GM19239 (cell line): Measurements from ENCODE around the gene NSG2.
"Not testable (repeated sequence)": the region's sequence is repeated elsewhere in the genome, so short reads cannot be mapped to it uniquely, and the experiment has no call there.

Source experiments
- DNase-seq: peaks from one replicate; pipeline ENCODE4 v3.0.0; 2011; ENCODE audit warnings: low spot score; ENCODE audit not compliant: insufficient read length
- FAIRE-seq: peaks from 2 replicates; lab custom pipeline; 2011; peaks lifted over from hg19 to GRCh38; lab: Jason Lieb, UNC

The NSG2 gene

GRCh38 chr5:174097486-174098185, 52.1 kb downstream of the NSG2 start:
- DNase-seq (no peak), FAIRE-seq (no peak)

- DNase-seq, result no peak
- no peak for FAIRE-seq
Measured at GRCh38 chr5:174098694-174099093, 53.2 kb downstream of the NSG2 start.

- no peak for FAIRE-seq
- no peak for DNase-seq
Measured at GRCh38 chr5:174100490-174100889, 55.0 kb downstream of the NSG2 start.

GRCh38 chr5:174101195-174101730, 55.8 kb downstream of the NSG2 start:
- FAIRE-seq, result no peak

GRCh38 chr5:174102574-174102973, 57.1 kb downstream of the NSG2 start:
- not testable (repeated sequence) for FAIRE-seq, DNase-seq

More at GRCh38 chr5:174101195-174101730, 55.8 kb downstream of the NSG2 start:
- no peak for DNase-seq

- no peak for FAIRE-seq
- DNase-seq, result no peak
Measured at GRCh38 chr5:174106997-174107655, 61.6 kb downstream of the NSG2 start.

GRCh38 chr5:174108745-174109144, 63.2 kb downstream of the NSG2 start:
- FAIRE-seq (no peak), DNase-seq (no peak)

- DNase-seq, result no peak
- FAIRE-seq, result no peak
Measured at GRCh38 chr5:174109698-174110260, 64.3 kb downstream of the NSG2 start.

- no peak for FAIRE-seq
Measured at GRCh38 chr5:174110310-174110709, 64.8 kb downstream of the NSG2 start.

GRCh38 chr5:174111287-174111973, 65.9 kb downstream of the NSG2 start:
- no peak for FAIRE-seq
- no peak for DNase-seq

More at GRCh38 chr5:174110310-174110709, 64.8 kb downstream of the NSG2 start:
- no peak for DNase-seq

GRCh38 chr5:174115226-174115625, 69.7 kb downstream of the NSG2 start:
- DNase-seq, result no peak
- FAIRE-seq, result no peak

GRCh38 chr5:174118823-174119467, 73.4 kb downstream of the NSG2 start:
- DNase-seq, result no peak
- FAIRE-seq, result no peak

GRCh38 chr5:174119468-174119881, 74.0 kb downstream of the NSG2 start:
- FAIRE-seq (no peak), DNase-seq (no peak)

- no peak for FAIRE-seq
- DNase-seq, result no peak
Measured at GRCh38 chr5:174120401-174121005, 75.0 kb downstream of the NSG2 start.

- no peak for FAIRE-seq
Measured at GRCh38 chr5:174134545-174134944, 89.0 kb downstream of the NSG2 start.

GRCh38 chr5:174139623-174140022, 94.1 kb downstream of the NSG2 start:
- no peak for FAIRE-seq
- DNase-seq, result no peak

More at GRCh38 chr5:174134545-174134944, 89.0 kb downstream of the NSG2 start:
- no peak for DNase-seq

GRCh38 chr5:174140452-174141020, 95.0 kb downstream of the NSG2 start:
- FAIRE-seq, result no peak
- no peak for DNase-seq

- DNase-seq (no peak), FAIRE-seq (no peak)
Measured at GRCh38 chr5:174141398-174141797, 95.9 kb downstream of the NSG2 start.

GRCh38 chr5:174145091-174145490, 99.6 kb downstream of the NSG2 start:
- DNase-seq (no peak), FAIRE-seq (no peak)
